Measurements from ENCODE around the gene PLCB2.
A peak's percentile ranks its signal among the peaks of the same experiment; 100 is the strongest.

PLCB2 gene

GRCh38 chr15:40313531-40314398 lies 6.0 kb upstream of the PLCB2 start:
- Histone ChIP-seq H3K36me3 (ENCODE audit: control insufficient read depth in 4 of 4, insufficient read depth in 4 of 4, low read length in 3 of 4) (no peaks in the 10 kb centered on the region), H3K4me3 (ENCODE audit: control insufficient read depth in 1 of 7, extremely low read depth in 1 of 7, insufficient read depth in 4 of 7, low read depth in 2 of 7, low read length in 6 of 7) (peak overlapping the region in 3 of 7 experiments; percentile 12 to 27 (median 19)), H3K27me3 (replicated peaks in 2 of 5; ENCODE audit: control insufficient read depth in 4 of 5, insufficient read depth in 5 of 5, low read length in 4 of 5) (no peaks in the 10 kb centered on the region), H3K4me1 (ENCODE audit: control extremely low read depth in 1 of 4, control insufficient read depth in 4 of 4, insufficient read depth in 4 of 4, low read length in 3 of 4) (peaks cover 11 to 41% (median 41%) of the 10 kb centered on the region in 4 experiments), H3K27ac (ENCODE audit: insufficient read depth in 1 of 2, low read depth in 1 of 2, low read length in 2 of 2, poor library complexity in 1 of 2, severe bottlenecking in 2 of 2) (no peak overlapping the region), H3K9me3 (ENCODE audit: control extremely low read depth in 1 of 5, control insufficient read depth in 4 of 5, insufficient read depth in 2 of 5, low read depth in 1 of 5, low read length in 4 of 5) (no peaks in the 10 kb centered on the region)
- ChIA-PET CTCF (interaction anchor here (0.7 to 24.3 kb wide), 9 partner anchors 6 to 111 kb away, joined by 3 to 1099 read pairs (median 7); partner anchors contain the start of genes ANKRD63, CCDC9B and INAFM2), POLR2A (interaction anchor here (1.0 kb wide), 1 partner anchor 9 kb away, joined by 3 read pairs; no protein-coding TSS in a partner anchor)
- WGBS (ENCODE audit: insufficient coverage), result 29% methylated on average over 7 of the region's 10 CpGs
- peak; percentile 76 to 94 (median 93) for DNase-seq

DNA sequence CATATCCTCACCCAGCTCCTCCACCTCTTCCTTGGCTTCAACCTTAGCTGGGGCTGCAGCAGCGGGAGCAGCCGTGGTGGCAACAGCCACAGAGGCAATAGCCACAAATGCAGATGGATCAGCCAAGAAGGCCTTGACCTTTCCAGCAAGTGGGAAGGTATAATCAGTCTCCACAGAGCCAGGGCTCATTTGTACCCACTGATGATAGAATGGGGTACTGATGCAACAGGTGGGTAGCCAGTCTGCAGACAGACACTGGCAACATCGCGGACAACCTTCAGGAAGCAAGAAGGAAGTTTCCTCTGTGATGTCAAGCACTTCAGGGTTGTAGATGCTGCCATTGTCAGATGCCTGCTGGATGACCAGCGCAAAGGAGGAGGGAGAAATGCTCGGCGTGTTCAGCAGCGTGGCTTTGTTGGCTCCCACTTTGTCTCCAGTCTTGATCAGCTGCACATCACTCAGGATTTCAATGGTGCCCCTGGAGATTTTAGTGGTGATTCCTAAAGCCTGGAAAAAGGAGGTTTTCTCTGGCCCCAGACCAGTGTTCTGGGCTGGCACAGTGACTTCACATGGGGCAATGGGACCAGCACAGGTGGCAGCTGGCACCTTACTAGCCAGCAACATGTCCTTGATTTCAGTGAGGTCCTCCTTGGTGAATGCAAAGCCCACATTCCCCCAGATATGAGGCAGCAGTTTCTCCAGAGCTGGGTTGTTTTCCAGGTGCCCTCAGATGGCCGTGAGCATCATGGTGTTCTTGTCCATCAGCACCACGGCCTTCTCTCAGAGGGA lies 4.8 kb upstream of the PLCB2 start:
- no peaks in the 10 kb centered on the region for H3K9me3 ChIP-seq (ENCODE audit: control extremely low read depth in 1 of 5, control insufficient read depth in 4 of 5, insufficient read depth in 2 of 5, low read depth in 1 of 5, low read length in 4 of 5)
- H3K4me1 ChIP-seq (ENCODE audit: control extremely low read depth in 1 of 4, control insufficient read depth in 4 of 4, insufficient read depth in 4 of 4, low read length in 3 of 4), result peaks cover 11 to 51% (median 49%) of the 10 kb centered on the region in 4 experiments
- no peaks in the 10 kb centered on the region for H3K27me3 ChIP-seq (replicated peaks in 2 of 5; ENCODE audit: control insufficient read depth in 4 of 5, insufficient read depth in 5 of 5, low read length in 4 of 5)
- POLR2A ChIA-PET, result interaction anchor here (0.7 kb wide), 1 partner anchor 74 kb away, joined by 5 read pairs; no protein-coding TSS in a partner anchor
- DNase-seq, result no peak
- no peaks in the 10 kb centered on the region for H3K36me3 ChIP-seq (ENCODE audit: control insufficient read depth in 4 of 4, insufficient read depth in 4 of 4, low read length in 3 of 4)
- CTCF ChIA-PET, result interaction anchor here (0.6 to 24.3 kb wide), 12 partner anchors 7 to 275 kb away, joined by 3 to 1099 read pairs (median 4); partner anchors contain the start of genes ANKRD63, CCDC9B and INAFM2
- WGBS (ENCODE audit: insufficient coverage), result 98% methylated on average over 10 of the region's 10 CpGs
- H3K27ac ChIP-seq (ENCODE audit: insufficient read depth in 1 of 2, low read depth in 1 of 2, low read length in 2 of 2, poor library complexity in 1 of 2, severe bottlenecking in 2 of 2), result no peak overlapping the region
- no peak overlapping the region for H3K4me3 ChIP-seq (ENCODE audit: control insufficient read depth in 1 of 7, extremely low read depth in 1 of 7, insufficient read depth in 4 of 7, low read depth in 2 of 7, low read length in 6 of 7)

DNA sequence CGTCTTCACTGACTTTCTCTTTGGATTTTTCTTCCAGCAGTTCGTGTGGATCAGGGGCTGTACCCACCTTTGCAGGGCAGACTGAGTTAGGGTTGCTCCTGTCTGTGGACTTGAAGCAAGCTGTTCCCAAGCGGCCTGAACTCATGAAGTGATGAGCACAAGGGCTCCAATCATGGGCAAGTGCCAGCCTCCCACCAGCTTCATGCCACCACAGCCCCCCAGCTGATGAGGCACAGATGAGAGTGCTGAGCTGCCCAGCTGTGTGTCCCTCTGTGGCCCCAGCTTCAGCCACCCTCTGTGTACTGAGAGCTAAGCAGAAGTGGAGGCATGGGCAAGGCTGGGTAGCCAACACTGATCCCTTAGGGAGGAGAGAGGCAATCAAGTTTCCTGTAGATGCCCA lies 3.3 kb upstream of the PLCB2 start:
- no peaks in the 10 kb centered on the region for H3K36me3 ChIP-seq (ENCODE audit: control insufficient read depth in 4 of 4, insufficient read depth in 4 of 4, low read length in 3 of 4)
- DNase-seq, result no peak
- 77% methylated on average over 3 of the region's 3 CpGs for WGBS (ENCODE audit: insufficient coverage)
- peaks cover 10 to 65% (median 64%) of the 10 kb centered on the region in 4 experiments for H3K4me1 ChIP-seq (ENCODE audit: control extremely low read depth in 1 of 4, control insufficient read depth in 4 of 4, insufficient read depth in 4 of 4, low read length in 3 of 4)
- no peaks in the 10 kb centered on the region for H3K9me3 ChIP-seq (ENCODE audit: control extremely low read depth in 1 of 5, control insufficient read depth in 4 of 5, insufficient read depth in 2 of 5, low read depth in 1 of 5, low read length in 4 of 5)
- ChIA-PET POLR2A (interaction anchor here (2.8 kb wide), 1 partner anchor 28 kb away, joined by 11 read pairs; the partner anchor contains the start of gene ANKRD63), CTCF (interaction anchor here (0.7 to 24.3 kb wide), 9 partner anchors 8 to 94 kb away, joined by 3 to 1099 read pairs (median 35); partner anchors contain the start of genes ANKRD63, CCDC9B and INAFM2)
- H3K27ac ChIP-seq (ENCODE audit: insufficient read depth in 1 of 2, low read depth in 1 of 2, low read length in 2 of 2, poor library complexity in 1 of 2, severe bottlenecking in 2 of 2), result no peak overlapping the region
- H3K27me3 ChIP-seq (replicated peaks in 2 of 5; ENCODE audit: control insufficient read depth in 4 of 5, insufficient read depth in 5 of 5, low read length in 4 of 5), result no peaks in the 10 kb centered on the region
- no peak overlapping the region for H3K4me3 ChIP-seq (ENCODE audit: control insufficient read depth in 1 of 7, extremely low read depth in 1 of 7, insufficient read depth in 4 of 7, low read depth in 2 of 7, low read length in 6 of 7)

- peaks cover 11 to 71% (median 69%) of the 10 kb centered on the region in 4 experiments for H3K4me1 ChIP-seq (ENCODE audit: control extremely low read depth in 1 of 4, control insufficient read depth in 4 of 4, insufficient read depth in 4 of 4, low read length in 3 of 4)
- peaks cover 0 to 3% (median 0%) of the 10 kb centered on the region in 4 experiments for H3K36me3 ChIP-seq (ENCODE audit: control insufficient read depth in 4 of 4, insufficient read depth in 4 of 4, low read length in 3 of 4)
- H3K4me3 ChIP-seq (ENCODE audit: control insufficient read depth in 1 of 7, extremely low read depth in 1 of 7, insufficient read depth in 4 of 7, low read depth in 2 of 7, low read length in 6 of 7), result no peak overlapping the region
- ChIA-PET CTCF (interaction anchor here (1.1 to 24.3 kb wide), 13 partner anchors 9 to 267 kb away, joined by 3 to 1099 read pairs (median 5); partner anchors contain the start of genes ANKRD63, CCDC9B and INAFM2), POLR2A (interaction anchor here (1.0 to 2.8 kb wide), 3 partner anchors 16 to 42 kb away, joined by 3 to 11 read pairs (median 3); partner anchors contain the start of gene ANKRD63)
- peak; percentile 81 to 86 (median 85) for DNase-seq
- no peaks in the 10 kb centered on the region for H3K9me3 ChIP-seq (ENCODE audit: control extremely low read depth in 1 of 5, control insufficient read depth in 4 of 5, insufficient read depth in 2 of 5, low read depth in 1 of 5, low read length in 4 of 5)
- no peaks in the 10 kb centered on the region for H3K27me3 ChIP-seq (replicated peaks in 2 of 5; ENCODE audit: control insufficient read depth in 4 of 5, insufficient read depth in 5 of 5, low read length in 4 of 5)
- 5% methylated on average over 3 of the region's 4 CpGs for WGBS (ENCODE audit: insufficient coverage)
- H3K27ac ChIP-seq (ENCODE audit: insufficient read depth in 1 of 2, low read depth in 1 of 2, low read length in 2 of 2, poor library complexity in 1 of 2, severe bottlenecking in 2 of 2), result no peak overlapping the region
These were observed 2.5 kb upstream of the PLCB2 start for GRCh38 chr15:40310001-40310959.

DNA sequence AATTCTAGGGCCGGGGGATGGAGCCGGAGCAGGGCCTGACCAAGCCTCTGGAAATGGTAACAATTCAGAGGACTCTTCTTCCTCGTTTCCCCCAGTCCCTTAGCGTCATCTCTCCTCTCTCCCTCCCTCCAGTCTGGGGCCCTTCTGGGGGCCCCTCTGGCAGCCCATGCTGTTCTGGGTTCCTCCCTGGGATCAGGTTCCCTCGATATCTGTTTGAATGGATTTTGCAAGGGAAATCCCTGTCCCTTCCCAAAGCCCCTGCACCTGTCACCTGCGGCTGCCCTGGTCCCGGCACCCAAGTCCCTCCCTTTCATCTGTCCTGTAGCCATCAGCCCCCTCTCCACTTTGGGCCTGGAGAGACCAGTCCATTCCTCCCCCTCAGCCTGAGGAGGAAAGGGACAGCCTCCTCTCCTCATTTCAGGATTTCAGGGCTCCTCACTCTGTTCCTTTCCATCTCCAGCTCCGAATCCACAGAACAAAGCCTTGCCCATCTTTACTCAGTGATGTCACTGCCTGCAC lies 1.7 kb upstream of the PLCB2 start:
- Histone ChIP-seq H3K36me3 (ENCODE audit: control insufficient read depth in 4 of 4, insufficient read depth in 4 of 4, low read length in 3 of 4) (peaks cover 0 to 6% (median 1%) of the 10 kb centered on the region in 4 experiments), H3K4me3 (ENCODE audit: control insufficient read depth in 1 of 7, extremely low read depth in 1 of 7, insufficient read depth in 4 of 7, low read depth in 2 of 7, low read length in 6 of 7) (peak overlapping the region in 5 of 7 experiments; percentile 11 to 87 (median 68)), H3K9me3 (ENCODE audit: control extremely low read depth in 1 of 5, control insufficient read depth in 4 of 5, insufficient read depth in 2 of 5, low read depth in 1 of 5, low read length in 4 of 5) (no peaks in the 10 kb centered on the region), H3K4me1 (ENCODE audit: control extremely low read depth in 1 of 4, control insufficient read depth in 4 of 4, insufficient read depth in 4 of 4, low read length in 3 of 4) (peaks cover 8 to 70% (median 65%) of the 10 kb centered on the region in 4 experiments), H3K27ac (ENCODE audit: insufficient read depth in 1 of 2, low read depth in 1 of 2, low read length in 2 of 2, poor library complexity in 1 of 2, severe bottlenecking in 2 of 2) (peak overlapping the region in 1 of 2 experiments; percentile 37), H3K27me3 (replicated peaks in 2 of 5; ENCODE audit: control insufficient read depth in 4 of 5, insufficient read depth in 5 of 5, low read length in 4 of 5) (no peaks in the 10 kb centered on the region)
- CTCF ChIA-PET, result interaction anchor here (1.1 to 24.3 kb wide), 13 partner anchors 10 to 266 kb away, joined by 3 to 1099 read pairs (median 5); partner anchors contain the start of genes ANKRD63, CCDC9B and INAFM2
- 36% methylated on average over 8 of the region's 8 CpGs for WGBS (ENCODE audit: insufficient coverage)
- no peak for DNase-seq
- POLR2A ChIA-PET, result interaction anchor here (0.9 to 2.8 kb wide), 6 partner anchors 17 to 41 kb away, joined by 3 to 11 read pairs (median 4); partner anchors contain the start of gene ANKRD63
